K562 (cell line): ENCODE data around the gene LAT. TPM values are rescaled to one million over a fixed set of nuclear protein-coding genes. Genes with fewer than 3 reads are reported as not detected.

Experiments used
- ATF1 ChIP-seq, 2 experiments: fragments of 450-650 bp in 1 of 2; IDR thresholded peaks; 2 replicates each; pipeline ENCODE4 v1.6.1; 2016; ENCODE audit warnings: missing compliant biosample characterization in 1 of 2, missing genetic modification characterization in 1 of 2
- BACH1 ChIP-seq: fragments of 200-800 bp; sonication (Bioruptor generic); IDR thresholded peaks from 2 replicates; pipeline ENCODE4 v1.6.1; 2016; ENCODE audit warnings: missing genetic modification characterization, missing compliant biosample characterization
- ETV5 ChIP-seq: sonication (generic); formaldehyde crosslinking; IDR thresholded peaks from 2 replicates; pipeline ENCODE4 v1.4.0; 2020; ENCODE audit warnings: low read depth, mild to moderate bottlenecking, missing genetic modification reagents
- HCFC1 ChIP-seq: IDR thresholded peaks from 2 replicates; pipeline ENCODE4 v1.6.1; 2012; ENCODE audit warnings: low read depth, low read length, improper control_type of control experiment
- HDGF ChIP-seq: fragments of 450-650 bp; IDR thresholded peaks from 2 replicates; pipeline ENCODE4 v1.6.1; 2016
- JUN ChIP-seq, 2 experiments: sonication (generic) in 1 of 2; formaldehyde crosslinking in 1 of 2; IDR thresholded peaks; 2 replicates each; pipeline versions ENCODE4 v1.6.1 to v1.8.0; 2012 to 2022; ENCODE audit warnings: borderline replicate concordance in 2 of 2, mild to moderate bottlenecking in 2 of 2, improper control_type of control experiment in 1 of 2, low read depth in 1 of 2, low read length in 1 of 2, missing genetic modification reagents in 1 of 2
- MXI1 ChIP-seq: IDR thresholded peaks from 2 replicates; pipeline ENCODE4 v1.6.1; 2011; ENCODE audit warnings: low read depth, mild to moderate bottlenecking, improper control_type of control experiment, low read length
- NFRKB ChIP-seq: fragments of 450-650 bp; IDR thresholded peaks from 2 replicates; pipeline ENCODE4 v1.6.1; 2016; ENCODE audit warnings: low read depth
- NR4A1 ChIP-seq, 2 experiments: fragments of 250-450 bp in 1 of 2; fragments of 450-650 bp in 1 of 2; sonication (Bioruptor Pico) in 1 of 2; IDR thresholded peaks; 2 replicates each; pipeline versions ENCODE4 v1.4.0 to v1.6.1; 2016 to 2020; ENCODE audit warnings: mild to moderate bottlenecking in 2 of 2, missing compliant biosample characterization in 1 of 2, missing genetic modification characterization in 1 of 2, moderate library complexity in 1 of 2
- RBM17 ChIP-seq: fragments of 200-400 bp; formaldehyde crosslinking; IDR thresholded peaks from 2 replicates; pipeline ENCODE4 v1.6.1; 2017; ENCODE audit warnings: low read depth, mild to moderate bottlenecking, low read length, borderline replicate concordance
- SMARCA5 ChIP-seq: fragments of 450-650 bp; IDR thresholded peaks from 2 replicates; pipeline ENCODE4 v1.6.1; 2016
- TCF7 ChIP-seq: sonication (generic); IDR thresholded peaks from 2 replicates; pipeline ENCODE4 v1.6.1; 2016; ENCODE audit warnings: antibody characterized with exemption, borderline replicate concordance
- ZFX ChIP-seq: sonication (generic); formaldehyde crosslinking; IDR thresholded peaks from 2 replicates; pipeline ENCODE4 v1.8.0; 2022; ENCODE audit warnings: mild to moderate bottlenecking, missing genetic modification reagents, moderate library complexity
- ZNF239 ChIP-seq: fragments of 250-450 bp; sonication (Bioruptor Pico); IDR thresholded peaks from 2 replicates; pipeline ENCODE4 v1.4.0; 2020; ENCODE audit warnings: mild to moderate bottlenecking
- polyA plus RNA-seq, 8 experiments: library from polyadenylated mRNA; depleted of rRNA in 4 of 8; stranded (reverse) in 5 of 8; unstranded in 3 of 8; fragments of >200 nt; fragmentation: Nextera tagmentation in 2 of 8; fragmentation: Illumina TruSeq in 1 of 8; extraction: Ambion mirVana in 2 of 8; extraction: Trizol in 1 of 8; gene quantifications; 2 replicates each; pipeline versions ENCODE4 v1.2.1 to v1.2.3, GENCODE V29; 2011 to 2014; ENCODE audit warnings: inconsistent platforms in 1 of 8, missing spikeins in 1 of 8
- total RNA-seq, 7 experiments: library from RNA; depleted of rRNA in 6 of 7; stranded (reverse); fragments of >200 nt in 6 of 7; fragmentation: Illumina TruSeq in 2 of 7; extraction: Trizol in 2 of 7; gene quantifications; 2 replicates each; pipeline versions ENCODE4 v1.2.1 to v1.2.3, GENCODE V29; 2011 to 2021; ENCODE audit warnings: low replicate concordance in 1 of 7
- TF ChIP-seq, protein P1 (sequence below): sonication (generic); formaldehyde crosslinking; IDR thresholded peaks from 2 replicates; pipeline ENCODE4 v1.8.1; 2023; ENCODE audit warnings: mild to moderate bottlenecking, missing genetic modification reagents, moderate library complexity
- TF ChIP-seq, protein P2 (sequence below): sonication (generic); formaldehyde crosslinking; IDR thresholded peaks from 2 replicates; pipeline ENCODE4 v1.8.0; 2022; ENCODE audit warnings: mild to moderate bottlenecking, missing genetic modification reagents

The LAT gene
- total and polyA plus RNA-seq, 9 of the 15 experiments (the other 6 are each of a cell fraction or from before 2014, with no cell fraction given), result 0.40 to 4.2 (median 1.3) TPM

DNA sequence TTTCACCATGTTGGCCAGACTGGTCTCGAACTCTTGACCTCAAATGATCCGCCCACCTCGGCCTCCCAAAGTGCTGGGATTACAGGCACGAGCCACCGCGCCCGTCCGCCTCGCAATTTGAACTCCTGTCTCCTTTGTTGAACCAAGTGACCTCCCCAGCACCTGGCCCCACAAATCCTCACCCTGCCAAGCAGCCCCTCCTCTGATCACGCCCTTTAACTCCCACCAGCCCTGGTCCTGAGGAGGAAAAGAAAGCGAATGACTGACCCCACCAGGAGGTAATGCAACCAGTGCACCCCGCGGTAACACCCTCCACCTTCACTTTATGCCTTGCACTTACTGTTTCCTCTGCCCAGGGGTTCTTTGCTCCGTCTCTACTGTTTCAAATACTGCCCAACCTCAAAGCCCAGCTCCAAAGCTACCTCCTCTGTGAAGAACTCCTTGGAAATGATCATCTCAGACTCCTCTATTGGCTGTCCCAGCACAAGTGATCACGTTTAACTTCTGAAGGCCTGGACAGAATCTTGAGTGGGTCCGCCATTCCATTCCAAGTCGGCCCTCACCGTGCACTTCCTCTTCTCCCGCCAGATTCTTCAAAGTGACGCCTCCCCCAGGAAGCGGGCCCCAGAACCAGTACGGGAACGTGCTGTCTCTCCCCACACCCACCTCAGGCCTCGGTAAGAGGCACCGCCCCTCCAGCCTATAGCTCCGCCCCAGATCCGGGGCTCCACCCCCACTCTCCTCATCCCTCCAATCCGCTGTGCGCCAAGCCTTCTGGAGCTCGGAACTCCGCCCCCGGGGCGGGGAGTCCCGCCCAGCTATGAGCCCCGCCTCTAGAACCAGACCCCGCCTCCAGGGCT lies 48.7 kb upstream of the LAT start (continued):
- TF ChIP-seq, protein P1, sequence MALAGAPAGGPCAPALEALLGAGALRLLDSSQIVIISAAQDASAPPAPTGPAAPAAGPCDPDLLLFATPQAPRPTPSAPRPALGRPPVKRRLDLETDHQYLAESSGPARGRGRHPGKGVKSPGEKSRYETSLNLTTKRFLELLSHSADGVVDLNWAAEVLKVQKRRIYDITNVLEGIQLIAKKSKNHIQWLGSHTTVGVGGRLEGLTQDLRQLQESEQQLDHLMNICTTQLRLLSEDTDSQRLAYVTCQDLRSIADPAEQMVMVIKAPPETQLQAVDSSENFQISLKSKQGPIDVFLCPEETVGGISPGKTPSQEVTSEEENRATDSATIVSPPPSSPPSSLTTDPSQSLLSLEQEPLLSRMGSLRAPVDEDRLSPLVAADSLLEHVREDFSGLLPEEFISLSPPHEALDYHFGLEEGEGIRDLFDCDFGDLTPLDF (CRISPR knock-in tag), result peak; percentile 53; the same call in 1 of the 2 replicates
- TF ChIP-seq ETV5 (CRISPR knock-in tag) (peak; percentile 59), SMARCA5 (no peak), TCF7 (peak; percentile 81; the same call in 1 of the 2 replicates), NFRKB (0 out of 2 replicates have a peak, but pooled peaks have one; percentile 39), JUN (IDR thresholded peaks at IDR 0.05; ENCODE audit: borderline replicate concordance, low read depth, low read length) (peak; percentile 21; the same call in 1 of the 2 replicates), JUN (CRISPR knock-in tag; IDR thresholded peaks at IDR 0.05; ENCODE audit: borderline replicate concordance) (0 out of 2 replicates have a peak, but pooled peaks have one; percentile 62), HCFC1 (peak; percentile 13; the same call in 1 of the 2 replicates), ATF1 (CRISPR knock-in tag; IDR thresholded peaks at IDR 0.05) (no peak), ATF1 (tag; IDR thresholded peaks at IDR 0.05) (0 out of 2 replicates have a peak, but pooled peaks have one; percentile 37), ZNF239 (no peak), NR4A1 (CRISPR knock-in tag; IDR thresholded peaks at IDR 0.05) (no peak), NR4A1 (tag; IDR thresholded peaks at IDR 0.05) (no peak), MXI1 (peak; percentile 30; the same call in 1 of the 2 replicates), ZFX (CRISPR knock-in tag) (peak; percentile 79), RBM17 (no peak), HDGF (peak; percentile 57; the same call in 1 of the 2 replicates), BACH1 (tag) (no peak)
- TF ChIP-seq, protein P2, sequence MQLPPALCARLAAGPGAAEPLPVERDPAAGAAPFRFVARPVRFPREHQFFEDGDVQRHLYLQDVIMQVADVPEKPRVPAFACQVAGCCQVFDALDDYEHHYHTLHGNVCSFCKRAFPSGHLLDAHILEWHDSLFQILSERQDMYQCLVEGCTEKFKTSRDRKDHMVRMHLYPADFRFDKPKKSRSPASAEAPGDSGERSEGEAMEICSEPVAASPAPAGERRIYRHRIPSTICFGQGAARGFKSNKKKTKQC, result 0 out of 2 replicates have a peak, but pooled peaks have one; percentile 64
